A549 (cell line): ENCODE measurements around the gene TWIST2. TPM values are rescaled to one million over a fixed set of nuclear protein-coding genes. Genes with fewer than 3 reads are reported as not detected.

Experiments used
- ATAC-seq, 2 experiments: fragments of 200-7000 bp in 1 of 2; fragments of >200 bp in 1 of 2; cut with Nextera tagmentation in 1 of 2; cut with Tn5 transposase in 1 of 2; 3 replicates each; pipeline versions ENCODE4 v1.8.0 to v1.9.1; 2018 to 2020; ENCODE audit warnings: mild to moderate bottlenecking in 1 of 2, moderate library complexity in 1 of 2
- CTCF ChIA-PET: fragments of 300-600 bp; sonication (Branson Sonifier 250); formaldehyde crosslinking; extraction: SDS; loops from one replicate; lab custom pipeline; 2021; ENCODE audit warnings: antibody characterized with exemption, inconsistent platforms; lab: Yijun Ruan, JAX
- POLR2A ChIA-PET: fragments of 350-600 bp; formaldehyde crosslinking; extraction: SDS; loops from one replicate; lab custom pipeline; 2021; ENCODE audit warnings: antibody characterized with exemption, inconsistent platforms; lab: Yijun Ruan, JAX
- DNase-seq, 2 experiments: peaks; one replicate each; pipeline versions ENCODE4 v3.0.0 to v3.0.0-alpha.2; 2011 to 2016; ENCODE audit warnings: low read depth in 1 of 2, low spot score in 1 of 2
- FAIRE-seq: peaks from 2 replicates; lab custom pipeline; 2011; peaks lifted over from hg19 to GRCh38; lab: Jason Lieb, UNC
- H3K27ac ChIP-seq, 2 experiments: fragments of >200 bp; sonication (Bioruptor Twin); formaldehyde crosslinking; 3 replicates each; pipeline ENCODE4 v1.5.1; 2016 to 2017
- H3K4me1 ChIP-seq: fragments of >200 bp; sonication (Bioruptor Twin); formaldehyde crosslinking; 3 replicates; pipeline ENCODE4 v1.6.1; 2016
- H3K4me2 ChIP-seq: fragments of >200 bp; sonication (Bioruptor Twin); formaldehyde crosslinking; 3 replicates; pipeline ENCODE4 v1.6.1; 2016
- H3K4me3 ChIP-seq: fragments of >200 bp; sonication (Bioruptor Twin); formaldehyde crosslinking; 3 replicates; pipeline ENCODE4 v1.5.1; 2016
- H3K9me3 ChIP-seq: fragments of >200 bp; sonication (Bioruptor Twin); formaldehyde crosslinking; 3 replicates; pipeline ENCODE4 v1.6.1; 2016
- CBX2 ChIP-seq: fragments of 200-600 bp; sonication (generic); IDR thresholded peaks from 2 replicates; pipeline ENCODE4 v1.6.1; 2016; ENCODE audit warnings: low read depth, mild to moderate bottlenecking, borderline replicate concordance
- CHD2 ChIP-seq: fragments of 150-350 bp; IDR thresholded peaks from 2 replicates; pipeline ENCODE4 v1.6.1; 2014; ENCODE audit warnings: low read length; ENCODE audit not compliant: partially characterized antibody
- E2F6 ChIP-seq: IDR thresholded peaks from 2 replicates; pipeline ENCODE4 v1.6.1; 2012; ENCODE audit warnings: low read depth, borderline replicate concordance
- EHF ChIP-seq: fragments of 250-450 bp; sonication (Bioruptor Pico); IDR thresholded peaks from 2 replicates; pipeline ENCODE4 v1.5.0; 2020; ENCODE audit warnings: mild to moderate bottlenecking
- ELK1 ChIP-seq: fragments of 150-350 bp; IDR thresholded peaks from 2 replicates; pipeline ENCODE4 v1.6.1; 2014; ENCODE audit warnings: low read depth, mild to moderate bottlenecking, low read length
- EP300 ChIP-seq, 2 experiments: fragments of >200 bp; sonication (Bioruptor Twin); formaldehyde crosslinking; IDR thresholded peaks; 2 replicates in 1 of 2; 3 replicates in 1 of 2; pipeline ENCODE4 v1.6.1; 2016 to 2017
- ESRRA ChIP-seq: fragments of 150-350 bp; IDR thresholded peaks from 2 replicates; pipeline ENCODE4 v1.6.1; 2014; ENCODE audit warnings: mild to moderate bottlenecking, low read length, borderline replicate concordance
- FOXS1 ChIP-seq: fragments of 250-450 bp; sonication (Bioruptor Pico); IDR thresholded peaks from 2 replicates; pipeline ENCODE4 v1.5.0; 2020; ENCODE audit warnings: mild to moderate bottlenecking, moderate library complexity
- JUN ChIP-seq, 2 experiments: fragments of >200 bp; sonication (Bioruptor Twin); formaldehyde crosslinking; IDR thresholded peaks; 2 replicates in 1 of 2; 3 replicates in 1 of 2; pipeline ENCODE4 v1.6.1; 2016 to 2017
- MAFK ChIP-seq: fragments of 450-650 bp; IDR thresholded peaks from 2 replicates; pipeline ENCODE4 v1.6.1; 2014; ENCODE audit not compliant: partially characterized antibody
- NFE2L2 ChIP-seq: fragments of 150-350 bp; conservative IDR thresholded peaks from 2 replicates; pipeline ENCODE4 v1.6.1; 2014; ENCODE audit warnings: low read length
- POLR2A ChIP-seq: IDR thresholded peaks from 2 replicates; pipeline ENCODE4 v1.6.1; 2012; ENCODE audit warnings: mild to moderate bottlenecking, low read length
- RAD21 ChIP-seq, 2 experiments: fragments of >200 bp in 1 of 2; sonication (Bioruptor Twin) in 1 of 2; formaldehyde crosslinking in 1 of 2; IDR thresholded peaks in 1 of 2; conservative IDR thresholded peaks in 1 of 2; 2 replicates in 1 of 2; 3 replicates in 1 of 2; pipeline ENCODE4 v1.6.1; 2012 to 2018; ENCODE audit warnings: inconsistent platforms in 1 of 2
- RFX5 ChIP-seq: fragments of 450-650 bp; IDR thresholded peaks from 2 replicates; pipeline ENCODE4 v1.7.1; 2014; ENCODE audit warnings: antibody characterized with exemption, mild to moderate bottlenecking, moderate library complexity
- RNF2 ChIP-seq: fragments of 200-600 bp; sonication (generic); IDR thresholded peaks from 2 replicates; pipeline ENCODE4 v1.6.1; 2016; ENCODE audit warnings: low read depth, mild to moderate bottlenecking, antibody characterized with exemption, moderate library complexity, borderline replicate concordance
- SMC3 ChIP-seq: fragments of >200 bp; sonication (Bioruptor Twin); formaldehyde crosslinking; IDR thresholded peaks from 3 replicates; pipeline ENCODE4 v1.6.1; 2018; ENCODE audit warnings: inconsistent platforms
- TFCP2L1 ChIP-seq: fragments of 250-450 bp; sonication (Bioruptor Pico); IDR thresholded peaks from 2 replicates; pipeline ENCODE4 v1.5.0; 2021; ENCODE audit warnings: mild to moderate bottlenecking
- ZFP36 ChIP-seq: fragments of 450-650 bp; IDR thresholded peaks from 2 replicates; pipeline ENCODE4 v1.6.1; 2014; ENCODE audit warnings: borderline replicate concordance; ENCODE audit not compliant: partially characterized antibody
- WGBS: methylation state at CpG from one replicate; pipeline ENCODE4 v1.1.6; 2017; ENCODE audit errors: missing lambda C conversion rate; 5-methylcytosine and 5-hydroxymethylcytosine counted together
- polyA plus RNA-seq, 4 experiments: library from polyadenylated mRNA; depleted of rRNA in 3 of 4; stranded (reverse); fragments of >200 nt; fragmentation: RNase III in 1 of 4; extraction: RNeasy Plus Mini Kit Qiagen cat#74134 plus additional on column Dnase treatment in 1 of 4; gene quantifications; 2 replicates in 3 of 4; 3 replicates in 1 of 4; pipeline ENCODE4 v1.2.3, GENCODE V29; 2011 to 2017
- TF ChIP-seq, protein P1 (sequence below): fragments of >200 bp; sonication (Bioruptor Twin); formaldehyde crosslinking; IDR thresholded peaks from 3 replicates; pipeline ENCODE4 v1.5.1; 2016
- TF ChIP-seq, protein P2 (sequence below): IDR thresholded peaks from 2 replicates; pipeline ENCODE4 v1.6.1; 2012

TWIST2 gene
- polyA plus RNA-seq, 2 of the 4 experiments (the other 2 are of a cell fraction), result 7.1 to 8.2 TPM

DNA sequence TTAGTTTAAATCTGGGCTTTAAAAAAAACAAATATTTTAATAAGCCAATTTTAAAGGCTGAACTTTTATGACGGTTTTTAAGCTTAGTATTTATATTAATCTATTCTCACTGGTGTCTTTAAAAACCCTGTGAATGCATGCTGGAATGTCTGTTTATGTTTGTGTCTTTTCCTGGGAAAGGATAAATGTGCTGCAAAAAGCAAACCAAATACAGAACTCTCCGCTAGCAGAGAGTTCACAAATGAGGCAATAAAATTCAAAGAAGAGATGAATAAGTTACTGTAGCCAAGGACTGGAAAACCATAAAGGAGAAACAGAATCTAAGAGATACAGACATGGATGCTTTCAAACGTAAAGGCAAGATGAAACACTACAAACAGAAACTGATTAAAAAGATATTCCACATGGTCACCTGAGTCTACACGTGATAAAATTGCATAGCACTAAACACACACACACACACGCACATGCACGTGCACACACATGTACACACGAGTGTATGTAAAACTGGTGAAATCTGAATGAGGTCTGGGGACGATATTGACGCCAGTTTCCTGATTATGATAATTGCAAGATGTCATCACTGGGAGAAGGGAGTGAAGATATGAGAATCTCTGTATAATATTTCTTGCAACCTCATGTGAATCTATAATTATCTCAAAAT, 4.5 kb downstream of the TWIST2 start:
- 84% methylated on average over 9 of the region's 9 CpGs for WGBS
- H3K4me1 ChIP-seq, result peaks cover 12% of the 10 kb centered on the region
- no peak for DNase-seq
- TF ChIP-seq RNF2 (no peak), RFX5 (no peak), TFCP2L1 (CRISPR knock-in tag) (no peak), EHF (CRISPR knock-in tag) (no peak), RAD21 (conservative IDR thresholded peaks at IDR 0.05 in 1 of 2, IDR thresholded peaks at IDR 0.05 in 1 of 2) (no peak), MAFK (no peak), SMC3 (no peak), FOXS1 (CRISPR knock-in tag) (no peak), CHD2 (no peak), E2F6 (no peak)
- no peak for ATAC-seq
- CTCF ChIA-PET, result interaction anchor here (0.6 to 1.2 kb wide), 2 partner anchors 23 to 543 kb away, joined by 3 to 4 read pairs; no protein-coding TSS in a partner anchor
- no peak for FAIRE-seq
- no peak overlapping the region for H3K4me2 ChIP-seq
- H3K9me3 ChIP-seq, result no peaks in the 10 kb centered on the region
- no peak overlapping the region for H3K27ac ChIP-seq
- no peak overlapping the region for H3K4me3 ChIP-seq
- POLR2A ChIA-PET, result no interaction called here

DNA sequence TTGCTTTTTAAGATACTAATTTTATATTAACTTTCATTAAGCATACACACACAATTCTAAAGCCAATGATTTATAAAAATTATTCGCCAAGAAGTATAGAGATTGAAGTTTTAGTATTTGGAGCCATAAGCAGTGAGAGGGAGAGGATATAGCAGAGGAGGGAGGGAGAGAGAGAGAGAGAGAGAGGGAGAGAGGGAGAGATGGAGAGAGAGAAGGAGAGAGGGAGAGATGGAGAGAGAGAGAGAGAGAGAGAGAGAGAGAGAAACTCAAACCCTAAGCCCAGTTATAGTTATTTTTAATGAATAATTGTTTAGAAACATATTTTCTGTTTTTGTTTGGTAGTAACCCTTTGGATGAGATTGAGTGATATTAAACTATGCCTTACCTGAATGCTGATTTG, 5.3 kb downstream of the TWIST2 start:
- FAIRE-seq (no peak), ATAC-seq (no peak), DNase-seq (no peak)
- TF ChIP-seq EP300 (IDR thresholded peaks at IDR 0.05) (no peak), ELK1 (no peak), NFE2L2 (no peak)
- TF ChIP-seq, protein P1, sequence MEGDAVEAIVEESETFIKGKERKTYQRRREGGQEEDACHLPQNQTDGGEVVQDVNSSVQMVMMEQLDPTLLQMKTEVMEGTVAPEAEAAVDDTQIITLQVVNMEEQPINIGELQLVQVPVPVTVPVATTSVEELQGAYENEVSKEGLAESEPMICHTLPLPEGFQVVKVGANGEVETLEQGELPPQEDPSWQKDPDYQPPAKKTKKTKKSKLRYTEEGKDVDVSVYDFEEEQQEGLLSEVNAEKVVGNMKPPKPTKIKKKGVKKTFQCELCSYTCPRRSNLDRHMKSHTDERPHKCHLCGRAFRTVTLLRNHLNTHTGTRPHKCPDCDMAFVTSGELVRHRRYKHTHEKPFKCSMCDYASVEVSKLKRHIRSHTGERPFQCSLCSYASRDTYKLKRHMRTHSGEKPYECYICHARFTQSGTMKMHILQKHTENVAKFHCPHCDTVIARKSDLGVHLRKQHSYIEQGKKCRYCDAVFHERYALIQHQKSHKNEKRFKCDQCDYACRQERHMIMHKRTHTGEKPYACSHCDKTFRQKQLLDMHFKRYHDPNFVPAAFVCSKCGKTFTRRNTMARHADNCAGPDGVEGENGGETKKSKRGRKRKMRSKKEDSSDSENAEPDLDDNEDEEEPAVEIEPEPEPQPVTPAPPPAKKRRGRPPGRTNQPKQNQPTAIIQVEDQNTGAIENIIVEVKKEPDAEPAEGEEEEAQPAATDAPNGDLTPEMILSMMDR, result no peak
- H3K4me1 ChIP-seq, result peaks cover 10% of the 10 kb centered on the region; the same call in 2 of the 3 replicates
- 86% methylated on average over 1 of the region's 1 CpG for WGBS
- H3K4me3 ChIP-seq, result no peak overlapping the region
- no peak overlapping the region for H3K4me2 ChIP-seq
- CTCF ChIA-PET, result interaction anchor here (1.5 kb wide), 1 partner anchor 12 kb away, joined by 3 read pairs; no protein-coding TSS in a partner anchor
- POLR2A ChIA-PET, result no interaction called here
- H3K9me3 ChIP-seq, result no peaks in the 10 kb centered on the region
- H3K27ac ChIP-seq, result no peak overlapping the region

DNA sequence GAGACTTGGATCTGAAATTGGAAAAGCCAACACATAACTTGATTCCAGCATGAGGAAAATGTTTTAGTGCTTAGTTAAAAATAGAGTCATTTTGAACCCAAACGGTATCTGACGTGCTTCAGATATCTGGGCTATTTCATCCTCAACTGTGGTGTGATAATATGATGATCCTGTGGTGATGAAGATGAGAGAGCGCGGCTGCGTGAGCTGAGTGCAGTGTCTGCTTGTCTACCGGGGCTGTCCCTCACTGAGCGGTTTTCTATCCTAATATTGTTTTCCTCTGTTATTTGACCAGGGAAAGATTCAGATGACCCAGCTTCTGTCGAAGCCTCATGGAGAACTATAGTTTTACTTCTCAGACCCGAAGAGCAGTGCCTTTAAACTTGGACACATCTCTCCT, 5.8 kb downstream of the TWIST2 start:
- Histone ChIP-seq H3K9me3 (no peaks in the 10 kb centered on the region), H3K4me3 (no peak overlapping the region), H3K4me1 (peaks cover 10% of the 10 kb centered on the region; the same call in 2 of the 3 replicates), H3K27ac (no peak overlapping the region), H3K4me2 (no peak overlapping the region)
- POLR2A ChIA-PET, result no interaction called here
- no peak for DNase-seq
- CTCF ChIA-PET, result interaction anchor here (1.5 kb wide), 1 partner anchor 13 kb away, joined by 3 read pairs; no protein-coding TSS in a partner anchor
- WGBS, result 91% methylated on average over 9 of the region's 9 CpGs
- TF ChIP-seq CBX2, result no peak
- no peak for TF ChIP-seq ZFP36
- TF ChIP-seq POLR2A, result no peak
- no peak for TF ChIP-seq RNF2
- TF ChIP-seq ESRRA, result no peak
- TF ChIP-seq, protein P2, sequence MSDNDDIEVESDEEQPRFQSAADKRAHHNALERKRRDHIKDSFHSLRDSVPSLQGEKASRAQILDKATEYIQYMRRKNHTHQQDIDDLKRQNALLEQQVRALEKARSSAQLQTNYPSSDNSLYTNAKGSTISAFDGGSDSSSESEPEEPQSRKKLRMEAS, result no peak
- no peak for TF ChIP-seq EHF (CRISPR knock-in tag)
- no peak for TF ChIP-seq JUN (IDR thresholded peaks at IDR 0.05)
- no peak for ATAC-seq
- FAIRE-seq, result no peak
